HG02852 (cell line): ENCODE results near the gene RASSF7.
"Not testable (repeated sequence)": the region's sequence is repeated elsewhere in the genome, so short reads cannot be mapped to it uniquely, and the experiment has no call there.

ENCODE experiments used
- ATAC-seq: cut with Tn5 transposase; IDR thresholded peaks from one replicate; pipeline ENCODE4 v1.9.1; 2021; ENCODE audit warnings: mild to moderate bottlenecking, moderate library complexity; ENCODE audit not compliant: unreplicated experiment

Gene RASSF7

GRCh38 chr11:565921-566509 is 5.2 kb downstream of the RASSF7 start:
- ATAC-seq = no peak

DNA sequence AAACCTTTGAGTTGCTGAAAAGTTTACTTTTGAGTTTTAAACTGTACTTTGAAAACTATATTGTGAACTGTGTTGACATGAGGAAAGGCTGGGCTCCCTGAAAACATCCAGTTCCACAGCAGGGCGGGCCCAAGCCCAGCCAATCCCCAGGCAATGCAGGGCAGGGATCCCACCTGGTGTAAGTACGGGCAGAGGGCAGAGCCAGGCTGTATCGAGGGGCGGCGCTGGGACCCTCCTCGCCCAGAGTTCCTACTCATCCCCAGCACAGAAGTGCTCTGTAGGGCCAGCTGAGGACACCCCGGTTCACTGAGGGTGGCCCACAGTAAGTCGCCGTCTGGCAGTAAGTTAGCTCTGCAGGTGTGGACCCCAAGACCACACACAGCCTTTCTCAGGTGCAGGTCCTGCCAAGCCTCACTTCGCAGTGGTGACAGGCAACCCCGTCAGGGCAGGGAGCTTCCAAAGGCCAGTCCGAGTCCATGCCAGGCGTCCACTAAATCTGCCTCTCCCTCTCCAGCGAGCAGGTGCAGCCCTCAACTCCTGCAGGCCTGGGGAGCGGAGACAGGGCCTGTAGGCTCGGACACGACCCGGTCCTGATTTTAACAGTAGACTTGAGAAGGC is 6.3 kb downstream of the RASSF7 start:
- no peak for ATAC-seq

- no peak for ATAC-seq
Measured at GRCh38 chr11:567629-568292, 7.0 kb downstream of the RASSF7 start.

DNA sequence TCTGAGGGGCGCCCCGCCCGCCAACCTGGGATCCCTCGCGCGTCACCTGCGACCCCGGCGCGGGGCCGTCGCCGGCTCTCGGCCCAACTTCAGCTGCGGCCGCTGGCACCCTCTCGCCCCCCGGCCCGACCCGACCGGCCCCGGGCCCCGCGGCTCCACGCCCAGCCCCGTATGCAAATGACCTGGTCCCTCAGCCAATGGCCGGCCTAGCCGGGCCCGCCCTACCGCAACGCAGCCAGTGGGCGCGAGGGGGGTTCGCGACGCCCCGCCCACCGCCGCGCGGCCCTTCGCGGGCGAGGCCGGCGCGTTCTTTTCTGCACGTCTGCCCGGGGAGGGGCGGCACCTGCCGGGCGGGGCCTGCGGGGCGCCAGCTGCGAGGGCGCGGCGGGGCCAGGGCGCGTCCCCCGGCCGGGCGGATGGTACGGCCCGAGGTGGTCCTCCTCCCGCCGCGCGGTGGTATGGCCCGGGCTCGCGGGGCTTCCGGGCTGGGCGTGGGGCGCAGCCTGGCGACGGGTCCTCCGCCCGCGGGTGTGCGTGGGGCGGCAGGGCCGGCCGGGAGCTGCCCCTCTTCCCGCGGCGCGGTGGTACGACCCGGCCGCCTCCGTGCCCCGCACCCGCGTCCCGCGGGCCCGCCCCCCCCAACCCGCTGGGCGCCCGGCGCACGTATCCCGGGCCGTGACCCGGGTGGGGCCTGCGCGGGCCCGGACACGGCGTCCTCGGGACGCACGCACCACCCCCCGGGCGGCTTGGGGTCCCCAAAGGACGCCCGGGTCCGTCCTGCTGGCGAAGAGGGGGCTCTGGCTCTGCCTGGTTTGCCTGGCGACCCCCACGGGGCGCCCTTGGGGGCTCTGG is 7.8 kb downstream of the RASSF7 start:
- peak; percentile 82 for ATAC-seq

- no peak for ATAC-seq
Measured at GRCh38 chr11:569158-569885, 8.6 kb downstream of the RASSF7 start.

DNA sequence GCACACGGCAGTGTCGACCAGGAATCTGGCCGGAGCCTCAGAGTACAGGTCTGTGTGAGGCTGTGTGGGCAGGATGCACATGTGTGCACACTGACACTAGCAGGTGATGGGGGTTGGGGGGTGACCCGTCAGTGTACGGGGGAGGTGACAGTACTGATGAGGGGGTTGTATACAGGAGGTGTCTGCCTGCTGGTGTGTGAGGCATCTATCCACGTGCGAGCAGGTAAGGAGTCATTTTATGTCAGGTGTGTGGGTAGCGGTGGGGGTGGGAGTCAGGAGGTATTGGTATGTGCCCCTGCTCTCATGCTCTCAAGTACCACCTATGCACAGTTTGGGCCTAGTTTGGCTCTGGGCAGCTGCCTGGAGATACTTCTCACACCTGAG is 11.0 kb downstream of the RASSF7 start:
- ATAC-seq = no peak

DNA sequence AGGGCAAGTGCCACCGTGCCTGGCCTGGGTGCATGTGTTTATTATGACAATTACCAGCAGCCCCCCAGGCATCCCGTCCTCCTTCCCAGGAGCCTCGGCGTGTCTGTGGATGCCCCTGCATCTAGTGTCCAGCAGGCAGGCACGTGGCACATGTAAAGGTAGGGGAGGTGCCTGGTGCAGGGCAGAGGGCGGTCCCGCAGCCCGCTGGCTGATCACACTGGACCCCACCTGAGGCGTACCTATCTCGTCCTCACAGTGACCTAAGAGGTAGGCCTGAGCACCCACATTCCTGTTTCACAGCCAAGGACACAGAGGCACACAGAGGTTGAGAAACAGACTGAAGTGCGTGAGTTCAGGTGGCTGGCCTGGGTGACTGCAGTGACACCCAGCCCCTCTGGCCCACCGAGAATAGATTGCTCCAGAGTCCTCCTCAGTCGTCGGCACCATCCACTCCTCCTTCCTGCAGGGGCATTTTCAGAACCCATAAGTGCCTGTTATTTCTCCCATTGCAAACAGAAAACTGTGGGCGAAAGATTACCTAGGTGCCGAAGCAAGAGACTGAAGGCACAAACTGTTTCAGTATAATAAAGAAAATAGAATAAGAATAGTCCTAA is 12.5 kb downstream of the RASSF7 start:
- no peak for ATAC-seq

DNA sequence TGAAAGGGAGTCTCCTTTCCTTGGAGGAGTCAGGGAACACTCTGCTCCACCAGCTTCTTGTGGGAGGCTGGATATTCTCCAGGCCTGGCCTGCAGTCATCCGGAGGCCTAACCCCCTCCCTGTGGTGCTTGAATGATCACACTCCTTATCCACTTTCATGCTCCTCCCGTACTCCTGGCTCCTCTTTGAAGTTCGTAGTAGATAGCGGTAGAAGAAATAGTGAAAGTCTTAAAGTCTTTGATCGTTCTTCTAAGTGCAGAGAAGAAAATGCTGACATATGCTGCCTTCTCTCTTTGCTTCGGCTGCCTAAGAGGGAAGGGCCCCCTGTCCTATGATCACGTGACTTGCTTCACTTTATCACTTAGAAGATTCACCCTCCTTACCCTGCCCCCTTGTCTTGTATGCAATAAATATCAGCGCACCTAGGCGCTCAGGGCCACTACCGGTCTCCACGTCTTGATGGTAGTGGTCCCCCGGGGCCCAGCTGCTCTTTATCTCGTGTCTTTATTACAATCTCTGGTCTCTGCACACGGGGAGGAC is 13.3 kb downstream of the RASSF7 start:
- not testable (repeated sequence) for ATAC-seq

- ATAC-seq = no peak
Measured at GRCh38 chr11:574632-575312, 14.0 kb downstream of the RASSF7 start.

DNA sequence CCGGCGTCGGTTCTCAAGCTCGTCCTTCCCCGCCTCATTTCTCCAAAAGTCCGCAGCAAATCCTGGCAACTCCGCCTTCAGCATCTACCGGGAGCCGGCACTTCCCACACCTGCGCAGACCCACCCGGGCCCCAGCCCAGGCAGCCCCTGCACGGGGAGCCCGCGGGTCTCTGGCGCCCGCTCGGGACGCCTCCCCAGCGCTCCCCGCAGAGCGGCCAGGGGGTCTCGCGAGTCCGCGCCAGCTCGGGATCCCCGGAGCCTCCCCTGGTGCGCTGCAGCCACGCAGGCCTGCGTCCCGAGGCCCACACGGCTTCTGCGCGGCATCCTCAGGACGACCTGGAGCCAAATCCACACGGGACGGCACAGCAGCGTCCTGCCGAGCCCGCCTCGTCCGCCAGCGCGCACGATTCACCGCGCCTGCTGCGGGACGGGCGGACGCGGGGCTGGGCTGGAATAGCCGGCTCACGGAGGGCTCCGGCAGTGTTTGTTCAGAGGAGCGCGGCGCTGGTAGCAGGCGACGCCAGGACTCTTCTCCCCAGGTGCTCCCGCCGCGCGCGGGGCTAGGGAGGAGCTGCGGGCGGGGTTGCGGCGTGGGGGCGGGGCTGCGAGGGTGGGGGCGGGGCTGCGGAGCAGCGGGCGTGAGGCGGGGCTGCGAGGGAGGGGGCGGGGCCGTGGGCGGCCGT is 14.7 kb downstream of the RASSF7 start:
- peak; percentile 29 for ATAC-seq

DNA sequence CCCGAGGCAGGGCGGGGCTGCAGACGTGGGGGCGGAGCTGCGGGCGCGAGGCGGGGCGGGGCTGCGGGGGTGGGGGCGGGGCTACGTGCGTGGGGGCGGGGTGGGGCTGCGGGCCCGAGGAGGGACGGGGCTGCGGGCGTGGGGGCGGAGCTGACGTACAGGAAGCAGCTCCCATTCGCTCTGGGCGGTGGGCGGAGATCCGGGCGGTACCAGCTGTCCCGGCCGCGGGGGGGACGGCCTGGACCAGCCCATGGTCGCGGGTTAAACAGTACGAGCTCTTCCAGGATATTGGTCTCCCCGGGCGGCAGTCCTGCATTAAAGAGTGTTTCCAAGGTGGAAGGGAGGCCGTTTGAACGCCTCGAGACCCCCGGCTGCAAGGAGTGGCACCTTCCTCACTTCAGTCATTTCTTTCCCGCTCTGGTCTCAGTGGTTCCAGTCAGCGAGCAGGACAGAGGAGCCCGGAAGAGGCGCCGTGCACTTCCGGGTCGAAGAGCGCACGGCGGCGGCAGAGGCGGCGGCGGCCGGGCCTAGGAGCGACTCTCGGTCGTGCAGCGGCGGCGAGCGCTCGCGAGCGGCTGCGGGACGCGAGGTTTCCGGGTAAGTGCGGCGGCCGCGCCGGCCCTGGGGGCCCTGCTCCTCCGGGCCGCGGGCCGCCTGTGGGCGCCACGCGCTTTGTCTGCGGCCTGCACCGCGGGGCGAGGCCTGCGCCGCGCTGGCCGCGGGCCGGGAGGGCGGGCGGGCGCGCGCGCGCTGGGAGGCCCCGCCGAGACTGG is 15.4 kb downstream of the RASSF7 start, which contains the start of gene PHRF1:
TSS of gene PHRF1 (plus strand) at position 475 of the 773 bp plus-strand sequence. CDS start 5,043 bp downstream, outside the sequence.
- ATAC-seq = peak; percentile 82

- ATAC-seq = no peak
Measured at GRCh38 chr11:576811-577610, 16.2 kb downstream of the RASSF7 start.

DNA sequence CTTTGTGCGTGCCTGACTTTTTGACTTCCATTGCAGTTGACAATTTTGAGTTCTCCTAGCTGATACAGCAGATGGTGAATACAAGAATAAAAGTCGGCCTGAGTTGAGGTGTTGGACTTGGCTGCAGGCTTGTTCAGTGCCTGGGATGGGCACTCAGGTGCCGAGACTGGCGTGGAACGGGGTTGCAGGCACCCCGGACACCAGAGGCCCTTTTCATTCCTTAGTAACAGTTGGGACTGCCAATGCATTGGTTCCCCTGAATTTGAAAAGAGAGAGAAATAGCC is 16.8 kb downstream of the RASSF7 start:
- ATAC-seq = no peak

DNA sequence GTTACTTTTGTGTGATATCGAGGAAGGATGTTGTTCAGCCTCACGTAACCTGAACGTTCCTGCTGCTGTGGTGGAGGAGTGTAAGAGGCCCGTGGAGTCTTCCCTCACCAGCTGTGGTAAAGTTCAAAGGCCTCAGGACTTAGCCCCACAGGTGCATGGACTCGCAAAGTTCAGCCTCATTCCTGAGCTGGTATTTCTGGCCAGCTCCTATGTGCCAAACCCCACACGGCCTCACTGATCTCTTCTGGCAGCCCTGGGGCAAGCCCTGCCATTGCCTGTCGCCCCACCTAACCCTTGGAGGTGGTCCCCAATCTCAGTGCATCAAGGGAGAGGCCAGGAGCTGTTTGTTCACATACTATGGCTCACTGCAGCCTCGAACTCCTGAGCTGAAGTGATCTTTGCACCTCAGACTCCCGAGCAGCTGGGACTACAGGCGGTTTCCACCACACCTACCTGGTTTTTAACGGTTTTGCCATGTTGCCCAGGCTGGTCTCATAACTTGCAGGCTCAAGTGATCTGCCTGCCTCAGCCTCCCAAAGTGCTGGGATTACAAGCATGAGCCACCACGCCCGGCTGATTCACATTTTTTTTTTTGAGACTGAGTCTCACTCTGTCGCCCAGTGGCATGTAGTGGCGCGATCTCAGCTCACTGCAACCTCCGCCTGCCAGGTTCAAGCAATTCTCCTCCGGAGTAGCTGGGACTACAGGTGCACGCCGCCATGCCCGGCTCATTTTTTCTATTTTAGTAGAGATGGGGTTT is 17.7 kb downstream of the RASSF7 start:
- no peak for ATAC-seq

GRCh38 chr11:579830-580601 is 19.2 kb downstream of the RASSF7 start:
- no peak for ATAC-seq

DNA sequence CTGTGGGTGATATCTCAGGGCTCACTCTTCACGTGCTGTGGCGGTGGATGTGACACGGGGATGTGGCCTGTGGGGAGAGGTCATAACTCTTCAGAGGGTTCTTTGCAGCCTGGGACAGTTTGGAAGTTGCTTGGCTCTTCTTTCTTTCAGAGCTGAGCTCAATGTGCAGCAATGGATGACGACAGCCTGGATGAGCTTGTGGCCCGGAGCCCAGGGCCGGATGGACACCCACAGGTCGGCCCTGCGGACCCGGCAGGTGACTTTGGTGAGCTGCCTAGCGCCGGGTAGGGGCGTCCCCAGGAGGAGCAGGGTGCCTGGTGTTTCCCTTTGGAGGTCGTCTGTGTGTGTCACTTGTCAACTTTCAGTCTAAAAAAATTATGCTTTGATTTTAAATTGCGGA is 20.6 kb downstream of the RASSF7 start:
- no peak for ATAC-seq
